NCI-H1930 (cell line): ENCODE data around the gene RASA4B.
"Not testable (repeated sequence)": the region's sequence is repeated elsewhere in the genome, so short reads cannot be mapped to it uniquely, and the experiment has no call there.

ENCODE experiments used
- DNase-seq, 2 experiments: peaks; one replicate each; lab custom pipeline; 2025; lab: John Stamatoyannopoulos, UW

The RASA4B gene

GRCh38 chr7:102511860-102512522 lies 5.6 kb downstream of the RASA4B start:
- DNase-seq: not testable (repeated sequence)

- not testable (repeated sequence) for DNase-seq
Measured at GRCh38 chr7:102510575-102510974, 7.0 kb downstream of the RASA4B start.

GRCh38 chr7:102507410-102508088 lies 10.0 kb downstream of the RASA4B start:
- DNase-seq: not testable (repeated sequence)

- DNase-seq: not testable (repeated sequence)
Measured at GRCh38 chr7:102505298-102506185, 12.0 kb downstream of the RASA4B start.

- DNase-seq: not testable (repeated sequence)
Measured at GRCh38 chr7:102503141-102503540, 14.4 kb downstream of the RASA4B start.

- not testable (repeated sequence) for DNase-seq
Measured at GRCh38 chr7:102498321-102498720, 19.3 kb downstream of the RASA4B start.

GRCh38 chr7:102497308-102497707 lies 20.3 kb downstream of the RASA4B start:
- not testable (repeated sequence) for DNase-seq

GRCh38 chr7:102496861-102497260 lies 20.7 kb downstream of the RASA4B start:
- not testable (repeated sequence) for DNase-seq

- DNase-seq: not testable (repeated sequence)
Measured at GRCh38 chr7:102494473-102495149, 23.0 kb downstream of the RASA4B start.

GRCh38 chr7:102494026-102494425 lies 23.6 kb downstream of the RASA4B start:
- not testable (repeated sequence) for DNase-seq

GRCh38 chr7:102493220-102493935 lies 24.2 kb downstream of the RASA4B start:
- DNase-seq: not testable (repeated sequence)

- not testable (repeated sequence) for DNase-seq
Measured at GRCh38 chr7:102490529-102491075, 27.0 kb downstream of the RASA4B start.

- not testable (repeated sequence) for DNase-seq
Measured at GRCh38 chr7:102484317-102484716, 33.3 kb downstream of the RASA4B start.

- DNase-seq: not testable (repeated sequence)
Measured at GRCh38 chr7:102481962-102482361, 35.6 kb downstream of the RASA4B start.

GRCh38 chr7:102479982-102480637 lies 37.5 kb downstream of the RASA4B start:
- not testable (repeated sequence) for DNase-seq

- DNase-seq: not testable (repeated sequence)
Measured at GRCh38 chr7:102479209-102479584, 38.4 kb downstream of the RASA4B start.

- DNase-seq: not testable (repeated sequence)
Measured at GRCh38 chr7:102478314-102479208, 39.0 kb downstream of the RASA4B start, which contains the start of gene POLR2J. POLR2J (minus strand) TSS chr7:102478922; CDS start chr7:102478860, 62 bp downstream.

GRCh38 chr7:102474736-102475435 lies 42.7 kb downstream of the RASA4B start:
- not testable (repeated sequence) for DNase-seq
